ENCODE results near the gene NMRK1. TPM values are rescaled to one million over a fixed set of nuclear protein-coding genes. Genes with fewer than 3 reads are reported as not detected.
A peak's percentile ranks its signal among the peaks of the same experiment; 100 is the strongest.

NMRK1 gene
- total and polyA plus RNA-seq, 2 donors (not counting 3 experiments of a cell fraction or from before 2014, with no cell fraction given), result 24.3 to 32.6 TPM

DNA sequence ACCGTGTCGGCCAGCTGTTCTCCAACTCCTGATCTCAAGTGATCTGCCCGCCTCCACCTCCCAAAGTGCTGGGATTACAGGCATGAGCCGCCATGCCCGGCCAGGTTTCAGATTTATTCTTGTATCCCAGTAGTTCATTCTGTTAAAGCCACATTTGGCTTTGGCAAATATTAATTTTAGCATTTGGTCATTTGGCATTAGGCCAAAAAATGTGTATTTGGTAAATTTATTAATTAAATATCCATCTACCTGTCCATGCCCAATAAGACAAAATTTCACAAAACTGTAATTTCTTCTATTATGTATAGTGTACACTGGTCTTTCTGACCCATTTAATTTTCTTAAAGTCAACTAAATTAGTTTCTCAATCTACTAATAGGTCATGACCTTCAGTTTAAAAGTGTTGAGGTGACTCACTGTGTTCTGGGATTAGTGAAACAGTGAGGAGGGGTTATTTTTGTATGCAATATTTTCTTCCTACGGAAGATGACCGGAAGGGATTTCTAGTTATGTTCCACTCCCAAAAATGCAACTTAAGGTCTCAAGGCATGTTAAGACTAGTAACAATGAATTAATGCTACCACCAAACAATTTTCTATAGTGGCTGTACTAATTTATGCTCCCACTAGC is 21.4 kb upstream of the NMRK1 start:
- Histone ChIP-seq H3K4me2 (ENCODE audit: insufficient read depth, low read length) (peak overlapping the region; percentile 76), H3K79me2 (ENCODE audit: control insufficient read depth, insufficient read depth, low read length) (peaks cover 76% of the 10 kb centered on the region)
- BruUV-seq (replicated peaks), result no TSS peak

DNA sequence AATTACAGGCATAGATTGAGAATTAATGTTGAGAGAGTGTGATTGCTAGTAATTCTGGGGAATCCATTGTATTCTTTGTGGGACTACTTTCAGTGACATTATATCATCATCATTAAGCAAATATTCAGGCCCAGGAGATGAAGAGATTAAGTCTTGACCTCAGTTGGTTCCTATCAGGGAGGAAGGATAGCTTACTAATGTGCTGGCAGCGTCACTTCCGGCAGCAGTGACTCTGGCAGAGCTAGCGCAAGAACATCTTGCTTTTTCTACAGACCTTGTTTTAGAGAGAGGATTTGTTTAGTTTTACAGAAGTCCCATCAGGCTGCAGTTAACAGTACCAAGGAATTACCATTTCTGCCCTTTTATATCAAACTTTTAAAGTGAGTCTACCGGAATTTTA is 20.6 kb upstream of the NMRK1 start:
- intact Hi-C loops (cut with micrococcal nuclease), result loop anchor here (1.0 to 5.0 kb wide), 5 partner anchors 20 to 1349 kb away; partner anchors contain the start of genes GCNT1, NMRK1 and OSTF1

More for the DNA sequence above, 21.4 kb upstream of the NMRK1 start:
- Histone ChIP-seq H3K9me1 (replicated peaks; ENCODE audit: control insufficient read depth, extremely low read depth, insufficient read depth, low read length) (no peaks in the 10 kb centered on the region), H3K36me3 (ENCODE audit: control insufficient read depth in 2 of 2, extremely low read depth in 1 of 2, insufficient read depth in 2 of 2, low read length in 2 of 2) (no peaks in the 10 kb centered on the region), H3K27ac (ENCODE audit: insufficient read depth, low read depth, low read length) (peak overlapping the region; percentile 73), H3K9ac (replicated peaks; ENCODE audit: extremely low read depth, insufficient read depth, low read length) (peak overlapping the region; percentile 38), H3K27me3 (ENCODE audit: control insufficient read depth in 2 of 2, insufficient read depth in 2 of 2, low read length in 2 of 2) (no peaks in the 10 kb centered on the region), H3K9me3 (replicated peaks; ENCODE audit: control insufficient read depth, insufficient read depth, low read length) (no peaks in the 10 kb centered on the region), H4K20me1 (replicated peaks; ENCODE audit: control insufficient read depth, extremely low read depth, insufficient read depth, low read length) (no peaks in the 10 kb centered on the region), H2AFZ (ENCODE audit: low read depth, low read length) (no peak overlapping the region), H3K4me1 (ENCODE audit: control insufficient read depth, extremely low read depth, insufficient read depth, low read length) (peaks cover 33% of the 10 kb centered on the region), H3K4me3 (replicated peaks in 1 of 3; ENCODE audit: insufficient read depth in 1 of 3, low read depth in 1 of 3, low read length in 3 of 3) (no peak overlapping the region)
- POLR2A ChIA-PET, result interaction anchor here (0.9 to 2.1 kb wide), 2 partner anchors 21 to 60 kb away, joined by 4 to 5 read pairs; partner anchors contain the start of genes NMRK1 and OSTF1
- CTCF ChIA-PET, result interaction anchor here (0.6 to 2.2 kb wide), 5 partner anchors 12 to 76 kb away, joined by 3 to 9 read pairs (median 6); partner anchors contain the start of genes NMRK1 and OSTF1
- intact Hi-C loops (cut with micrococcal nuclease) (loop anchor here (2.0 to 5.0 kb wide), 3 partner anchors 39 to 1348 kb away; partner anchors contain the start of gene GCNT1), dilution Hi-C loops (cut with MboI; ENCODE audit: extremely low pct_ligation_motif_present, low sequenced_read_pairs) (no loop called here)
- TF ChIP-seq, protein P1, sequence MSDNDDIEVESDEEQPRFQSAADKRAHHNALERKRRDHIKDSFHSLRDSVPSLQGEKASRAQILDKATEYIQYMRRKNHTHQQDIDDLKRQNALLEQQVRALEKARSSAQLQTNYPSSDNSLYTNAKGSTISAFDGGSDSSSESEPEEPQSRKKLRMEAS (IDR thresholded peaks at IDR 0.05; ENCODE audit: insufficient read depth, insufficient read length), result no peak
- peak; percentile 42 for TF ChIP-seq FOS (IDR thresholded peaks at IDR 0.05; ENCODE audit: borderline replicate concordance, insufficient read depth, low read length)
- DNase-seq (ENCODE audit: low read depth, low spot score) (peak; percentile 41), FAIRE-seq (peak; percentile 18)

More for the DNA sequence above, 20.6 kb upstream of the NMRK1 start:
- no peak overlapping the region for H2AFZ ChIP-seq (ENCODE audit: low read depth, low read length)
- H3K9me3 ChIP-seq (replicated peaks; ENCODE audit: control insufficient read depth, insufficient read depth, low read length), result no peaks in the 10 kb centered on the region
- peak overlapping the region; percentile 76 for H3K4me2 ChIP-seq (ENCODE audit: insufficient read depth, low read length)
- peaks cover 33% of the 10 kb centered on the region for H3K4me1 ChIP-seq (ENCODE audit: control insufficient read depth, extremely low read depth, insufficient read depth, low read length)
- TF ChIP-seq MYC (IDR thresholded peaks at IDR 0.05; ENCODE audit: low read depth, low read length) (peak; percentile 60), POLR2A (IDR thresholded peaks at IDR 0.05; ENCODE audit: low read depth, low read length) (peak; percentile 26), POLR2AphosphoS5 (IDR thresholded peaks at IDR 0.05; ENCODE audit: insufficient read depth, low read depth, low read length) (peak; percentile 81), EZH2 (IDR thresholded peaks at IDR 0.05; ENCODE audit: borderline replicate concordance, low read depth, low read length, severe bottlenecking) (no peak), JUN (IDR thresholded peaks at IDR 0.05; ENCODE audit: borderline replicate concordance, insufficient read depth, insufficient read length, low read depth) (peak; percentile 83), GATA2 (IDR thresholded peaks at IDR 0.05; ENCODE audit: insufficient read depth, insufficient read length, low read depth, low read length) (peak; percentile 100), FOS (IDR thresholded peaks at IDR 0.05; ENCODE audit: borderline replicate concordance, insufficient read depth, low read length) (peak; percentile 82)
- TF ChIP-seq, protein P2, sequence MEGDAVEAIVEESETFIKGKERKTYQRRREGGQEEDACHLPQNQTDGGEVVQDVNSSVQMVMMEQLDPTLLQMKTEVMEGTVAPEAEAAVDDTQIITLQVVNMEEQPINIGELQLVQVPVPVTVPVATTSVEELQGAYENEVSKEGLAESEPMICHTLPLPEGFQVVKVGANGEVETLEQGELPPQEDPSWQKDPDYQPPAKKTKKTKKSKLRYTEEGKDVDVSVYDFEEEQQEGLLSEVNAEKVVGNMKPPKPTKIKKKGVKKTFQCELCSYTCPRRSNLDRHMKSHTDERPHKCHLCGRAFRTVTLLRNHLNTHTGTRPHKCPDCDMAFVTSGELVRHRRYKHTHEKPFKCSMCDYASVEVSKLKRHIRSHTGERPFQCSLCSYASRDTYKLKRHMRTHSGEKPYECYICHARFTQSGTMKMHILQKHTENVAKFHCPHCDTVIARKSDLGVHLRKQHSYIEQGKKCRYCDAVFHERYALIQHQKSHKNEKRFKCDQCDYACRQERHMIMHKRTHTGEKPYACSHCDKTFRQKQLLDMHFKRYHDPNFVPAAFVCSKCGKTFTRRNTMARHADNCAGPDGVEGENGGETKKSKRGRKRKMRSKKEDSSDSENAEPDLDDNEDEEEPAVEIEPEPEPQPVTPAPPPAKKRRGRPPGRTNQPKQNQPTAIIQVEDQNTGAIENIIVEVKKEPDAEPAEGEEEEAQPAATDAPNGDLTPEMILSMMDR (IDR thresholded peaks at IDR 0.05; ENCODE audit: extremely low read depth in 1 of 2, insufficient read depth in 1 of 2, low read depth in 1 of 2, low read length in 2 of 2), result no peak
- TF ChIP-seq, protein P1 (IDR thresholded peaks at IDR 0.05; ENCODE audit: insufficient read depth, insufficient read length), result no peak
- no peaks in the 10 kb centered on the region for H3K27me3 ChIP-seq (ENCODE audit: control insufficient read depth in 2 of 2, insufficient read depth in 2 of 2, low read length in 2 of 2)
- BruUV-seq (replicated peaks), result no TSS peak
- dilution Hi-C loops (cut with MboI; ENCODE audit: extremely low pct_ligation_motif_present, low sequenced_read_pairs), result no loop called here
- ChIA-PET POLR2A (interaction anchor here (0.9 to 2.1 kb wide), 2 partner anchors 21 to 61 kb away, joined by 4 to 5 read pairs; partner anchors contain the start of genes NMRK1 and OSTF1), CTCF (interaction anchor here (0.6 to 2.2 kb wide), 5 partner anchors 11 to 77 kb away, joined by 3 to 9 read pairs (median 6); partner anchors contain the start of genes NMRK1 and OSTF1)
- DNase-seq (ENCODE audit: low read depth, low spot score), result peak; percentile 80
- H3K27ac ChIP-seq (ENCODE audit: insufficient read depth, low read depth, low read length), result peak overlapping the region; percentile 73
- H3K79me2 ChIP-seq (ENCODE audit: control insufficient read depth, insufficient read depth, low read length), result peaks cover 75% of the 10 kb centered on the region
- peak; percentile 91 for FAIRE-seq
- no peaks in the 10 kb centered on the region for H3K9me1 ChIP-seq (replicated peaks; ENCODE audit: control insufficient read depth, extremely low read depth, insufficient read depth, low read length)
- H3K36me3 ChIP-seq (ENCODE audit: control insufficient read depth in 2 of 2, extremely low read depth in 1 of 2, insufficient read depth in 2 of 2, low read length in 2 of 2), result no peaks in the 10 kb centered on the region
- peak overlapping the region; percentile 38 for H3K9ac ChIP-seq (replicated peaks; ENCODE audit: extremely low read depth, insufficient read depth, low read length)
- no peaks in the 10 kb centered on the region for H4K20me1 ChIP-seq (replicated peaks; ENCODE audit: control insufficient read depth, extremely low read depth, insufficient read depth, low read length)
- peak overlapping the region in 1 of 3 experiments; percentile 23 for H3K4me3 ChIP-seq (replicated peaks in 1 of 3; ENCODE audit: insufficient read depth in 1 of 3, low read depth in 1 of 3, low read length in 3 of 3)

Measured in endothelial cell of umbilical vein (primary cell).